Ovary (tissue), 9 donors: ENCODE data around the gene CCS. TPM values are rescaled to one million over a fixed set of nuclear protein-coding genes. Genes with fewer than 3 reads are reported as not detected.

Experiments used
- DNase-seq, 5 donors: peaks; one replicate each; pipeline ENCODE4 v3.0.0-alpha.2; 2019 to 2020
- H3K27ac ChIP-seq, 2 donors: fragments of 200-600 bp; one replicate each; pipeline versions ENCODE4 v1.5.1 to v1.8.0; 2019 to 2022
- H3K27me3 ChIP-seq: fragments of 200-600 bp; one replicate; pipeline ENCODE4 v1.8.0; 2022
- H3K36me3 ChIP-seq: fragments of 200-600 bp; sonication (generic); one replicate; pipeline ENCODE4 v1.5.1; 2019
- H3K4me1 ChIP-seq: one replicate; pipeline ENCODE4 v1.8.1; 2013; ENCODE audit warnings: mild to moderate bottlenecking, moderate library complexity; ENCODE audit not compliant: insufficient read depth
- H3K4me3 ChIP-seq: fragments of 200-600 bp; sonication (generic); one replicate; pipeline ENCODE4 v1.5.1; 2017
- H3K9me3 ChIP-seq, 2 donors: fragments of 200-600 bp in 1 of 2; sonication (generic) in 1 of 2; one replicate each; pipeline versions ENCODE4 v1.5.1 to v1.8.1; 2013 to 2019; ENCODE audit warnings: mild to moderate bottlenecking in 1 of 2, moderate library complexity in 1 of 2
- EP300 ChIP-seq: sonication (generic); formaldehyde crosslinking; IDR thresholded peaks from one replicate; pipeline ENCODE4 v1.6.1; 2017; ENCODE audit warnings: antibody characterized with exemption
- POLR2A ChIP-seq: fragments of 450-650 bp; IDR thresholded peaks from one replicate; pipeline ENCODE4 v1.6.1; 2017; ENCODE audit warnings: antibody characterized with exemption, mild to moderate bottlenecking, moderate library complexity
- WGBS, 3 donors: extraction: QIAGEN DNeasy Blood & Tissue Kit in 1 of 3; methylation state at CpG; one replicate each; pipeline versions ENCODE4 v1.1.5 to v1.1.7; 2013 to 2017; 5-methylcytosine and 5-hydroxymethylcytosine counted together
- intact Hi-C, 4 donors: fragments of 100-400 bp; cut with DNase I; formaldehyde crosslinking; loops; one replicate each; pipeline versions ENCODE4 v1.11.0 to v1.15.1; 2022 to 2023
- polyA plus RNA-seq, 2 donors: library from polyadenylated mRNA; stranded (reverse); fragments of 200-250 nt in 1 of 2; fragments of 350-450 nt in 1 of 2; fragmentation: Illumina TruSeq in 1 of 2; extraction: RNeasy Lipid Tissue Mini Kit (QIAGEN cat#74804) in 1 of 2; gene quantifications; one replicate each; pipeline ENCODE4 v1.2.3, GENCODE V29; 2013 to 2014
- total RNA-seq, 7 donors: library from RNA; depleted of rRNA in 2 of 7; stranded (reverse); fragments of >200 nt in 2 of 7; fragmentation: NEBNext Ultra II Directional in 3 of 7; extraction: Animal tissue kit (Norgen Biotek cat#: 25700) in 3 of 7; gene quantifications; one replicate each; pipeline versions ENCODE4 v1.1.0 to v1.2.4, GENCODE V29; 2016 to 2023
- TF ChIP-seq, protein P1 (sequence below), 3 donors: fragments of 450-650 bp in 2 of 3; fragments of 200-600 bp in 1 of 3; IDR thresholded peaks; one replicate each; pipeline versions ENCODE4 v1.5.1 to v1.8.0; 2016 to 2022; ENCODE audit warnings: antibody characterized with exemption in 3 of 3, mild to moderate bottlenecking in 1 of 3
- donor health status: DM: no; HTN: no; CAD: no; lungs with moderate emphysema.
- donor health status: DM: no; HTN: no; CAD: no.
- donor health status: Bipolar disorder and iron deficiency.
- donor health status: DM: yes; HTN: yes; CAD: no.
- donor health status: DM: no; HTN: no; CAD: no.
- donor health status: DM: yes; HTN: yes; CAD: no.

Gene CCS
- total and polyA plus RNA-seq, 9 donors, result 15.7 to 55.0 (median 49.1) TPM

DNA sequence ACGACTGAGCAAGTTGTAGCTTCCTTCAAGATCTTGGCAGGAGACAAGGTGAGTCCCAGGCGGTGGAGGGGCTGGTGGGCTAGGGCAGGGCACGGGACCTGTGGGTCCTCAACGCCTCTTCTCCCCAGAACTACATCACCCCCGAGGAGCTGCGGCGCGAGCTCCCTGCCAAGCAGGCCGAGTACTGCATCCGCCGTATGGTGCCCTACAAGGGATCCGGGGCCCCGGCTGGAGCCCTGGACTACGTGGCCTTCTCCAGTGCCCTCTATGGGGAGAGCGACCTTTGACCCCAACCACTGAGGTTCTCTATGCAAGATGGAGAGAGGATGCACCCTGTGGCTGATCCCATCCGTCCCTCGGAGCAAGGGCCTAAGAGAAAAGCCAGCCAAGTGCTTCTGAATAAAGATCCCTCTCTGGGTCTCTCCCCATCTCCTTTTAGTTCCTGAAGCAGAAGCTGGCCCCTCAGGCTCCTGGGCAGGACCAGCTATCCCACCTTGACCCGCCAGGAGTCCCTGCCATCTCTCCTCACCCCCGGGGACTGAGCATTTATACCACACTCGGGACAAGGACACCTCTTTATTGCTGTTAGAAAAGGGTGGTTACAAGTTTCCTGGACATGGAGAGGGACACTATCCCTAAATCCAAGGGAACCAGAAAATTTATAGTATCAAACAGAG is 29.9 kb upstream of the CCS start:
- intact Hi-C loops, result no loop called here
- Histone ChIP-seq H3K27me3 (no peaks in the 10 kb centered on the region), H3K4me1 (peaks cover 7% of the 10 kb centered on the region), H3K9me3 (no peaks in the 10 kb centered on the region), H3K4me3 (no peak overlapping the region), H3K27ac (no peak overlapping the region), H3K36me3 (no peaks in the 10 kb centered on the region)
- no peak for DNase-seq
- TF ChIP-seq POLR2A, result no peak
- WGBS, 3 donors, result 81 to 89% (median 87%) methylated on average over 20 of the region's 20 CpGs

DNA sequence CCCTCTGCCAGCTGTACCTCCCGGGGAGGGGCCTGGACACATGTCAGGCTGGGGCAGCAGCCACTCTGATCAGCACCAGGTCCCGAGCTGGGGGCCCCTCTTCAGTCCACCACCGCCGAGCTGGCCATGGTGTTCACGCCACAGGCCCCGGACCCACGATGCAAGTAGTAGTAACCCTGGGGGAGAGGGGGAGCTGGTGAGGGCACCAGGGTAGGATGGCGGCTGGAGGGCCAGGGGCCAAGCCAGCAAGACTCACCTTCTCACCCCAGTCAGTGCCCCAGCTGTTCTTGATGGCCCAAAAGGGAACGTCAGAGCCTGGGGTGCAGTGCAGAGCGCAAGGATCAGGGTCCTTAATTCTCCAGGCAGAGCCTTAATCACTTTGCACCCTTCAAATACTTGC is 29.2 kb upstream of the CCS start:
- WGBS, 3 donors, result 86 to 96% (median 89%) methylated on average over 10 of the region's 10 CpGs
- TF ChIP-seq EP300 (no peak), POLR2A (no peak)
- TF ChIP-seq, protein P1, sequence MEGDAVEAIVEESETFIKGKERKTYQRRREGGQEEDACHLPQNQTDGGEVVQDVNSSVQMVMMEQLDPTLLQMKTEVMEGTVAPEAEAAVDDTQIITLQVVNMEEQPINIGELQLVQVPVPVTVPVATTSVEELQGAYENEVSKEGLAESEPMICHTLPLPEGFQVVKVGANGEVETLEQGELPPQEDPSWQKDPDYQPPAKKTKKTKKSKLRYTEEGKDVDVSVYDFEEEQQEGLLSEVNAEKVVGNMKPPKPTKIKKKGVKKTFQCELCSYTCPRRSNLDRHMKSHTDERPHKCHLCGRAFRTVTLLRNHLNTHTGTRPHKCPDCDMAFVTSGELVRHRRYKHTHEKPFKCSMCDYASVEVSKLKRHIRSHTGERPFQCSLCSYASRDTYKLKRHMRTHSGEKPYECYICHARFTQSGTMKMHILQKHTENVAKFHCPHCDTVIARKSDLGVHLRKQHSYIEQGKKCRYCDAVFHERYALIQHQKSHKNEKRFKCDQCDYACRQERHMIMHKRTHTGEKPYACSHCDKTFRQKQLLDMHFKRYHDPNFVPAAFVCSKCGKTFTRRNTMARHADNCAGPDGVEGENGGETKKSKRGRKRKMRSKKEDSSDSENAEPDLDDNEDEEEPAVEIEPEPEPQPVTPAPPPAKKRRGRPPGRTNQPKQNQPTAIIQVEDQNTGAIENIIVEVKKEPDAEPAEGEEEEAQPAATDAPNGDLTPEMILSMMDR (IDR thresholded peaks at IDR 0.05), result no peak
- no peaks in the 10 kb centered on the region for H3K36me3 ChIP-seq
- no peak overlapping the region for H3K27ac ChIP-seq
- no peaks in the 10 kb centered on the region for H3K9me3 ChIP-seq
- no peak overlapping the region for H3K4me3 ChIP-seq
- intact Hi-C loops, result no loop called here
- H3K4me1 ChIP-seq, result peaks cover 8% of the 10 kb centered on the region
- H3K27me3 ChIP-seq, result no peaks in the 10 kb centered on the region
- DNase-seq, result no peak

DNA sequence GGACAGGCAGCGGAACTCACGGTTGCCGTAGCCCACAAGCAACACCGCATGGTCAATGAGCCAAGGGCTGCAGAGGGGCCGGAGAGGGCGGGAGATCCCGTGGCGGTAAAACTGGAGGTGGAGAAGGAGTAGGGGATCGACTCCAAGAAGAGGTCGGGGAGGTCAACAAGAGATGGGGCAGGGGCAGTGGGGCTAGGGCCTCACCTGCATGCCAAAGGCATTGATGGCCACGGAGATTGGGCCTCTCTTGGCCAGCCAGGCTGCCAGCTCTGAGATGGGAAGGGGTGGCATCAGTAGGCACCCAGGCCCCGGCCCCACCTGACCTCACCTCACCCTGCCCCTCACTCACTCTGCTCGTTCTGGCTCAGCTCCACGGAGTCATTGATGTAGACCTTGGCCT is 28.4 kb upstream of the CCS start:
- WGBS, 3 donors, result 75 to 85% (median 80%) methylated on average over 14 of the region's 14 CpGs

DNA sequence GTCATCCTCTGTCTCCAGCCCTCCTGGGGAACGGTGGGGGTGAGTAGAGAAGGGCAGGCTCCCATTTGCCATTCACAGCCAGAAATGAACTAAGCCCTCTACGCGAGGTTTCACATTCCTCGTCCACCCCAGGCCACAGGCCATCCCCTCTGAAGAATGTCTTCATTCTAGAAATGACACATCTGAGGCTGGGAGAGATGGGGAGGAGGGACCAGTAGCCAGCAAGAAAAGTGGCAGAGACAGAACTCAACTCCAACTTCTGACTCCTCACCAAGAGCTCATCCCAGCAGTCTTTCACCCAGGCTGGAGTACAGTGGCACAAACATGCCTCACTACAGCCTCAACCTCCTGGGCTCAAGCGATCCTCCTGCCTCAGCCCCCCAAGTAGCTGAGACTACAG is 28.0 kb upstream of the CCS start:
- Histone ChIP-seq H3K4me3 (no peak overlapping the region), H3K27me3 (no peaks in the 10 kb centered on the region), H3K9me3 (no peaks in the 10 kb centered on the region), H3K4me1 (peaks cover 7% of the 10 kb centered on the region), H3K27ac (no peak overlapping the region), H3K36me3 (no peaks in the 10 kb centered on the region)
- no peak for DNase-seq
- 84 to 92% (median 87%) methylated on average over 5 of the region's 5 CpGs for WGBS, 3 donors
- intact Hi-C loops, result no loop called here
- TF ChIP-seq, protein P1 (IDR thresholded peaks at IDR 0.05), result no peak
- TF ChIP-seq POLR2A, result no peak
- no peak for TF ChIP-seq EP300

More for the DNA sequence above, 28.4 kb upstream of the CCS start:
- no peak overlapping the region for H3K4me3 ChIP-seq
- H3K4me1 ChIP-seq, result peaks cover 7% of the 10 kb centered on the region
- no peaks in the 10 kb centered on the region for H3K9me3 ChIP-seq
- TF ChIP-seq, protein P1 (IDR thresholded peaks at IDR 0.05), result no peak
- TF ChIP-seq EP300 (no peak), POLR2A (no peak)
- no peak overlapping the region for H3K27ac ChIP-seq
- no peaks in the 10 kb centered on the region for H3K27me3 ChIP-seq
- H3K36me3 ChIP-seq, result no peaks in the 10 kb centered on the region
- DNase-seq, result no peak
- intact Hi-C loops, result no loop called here

DNA sequence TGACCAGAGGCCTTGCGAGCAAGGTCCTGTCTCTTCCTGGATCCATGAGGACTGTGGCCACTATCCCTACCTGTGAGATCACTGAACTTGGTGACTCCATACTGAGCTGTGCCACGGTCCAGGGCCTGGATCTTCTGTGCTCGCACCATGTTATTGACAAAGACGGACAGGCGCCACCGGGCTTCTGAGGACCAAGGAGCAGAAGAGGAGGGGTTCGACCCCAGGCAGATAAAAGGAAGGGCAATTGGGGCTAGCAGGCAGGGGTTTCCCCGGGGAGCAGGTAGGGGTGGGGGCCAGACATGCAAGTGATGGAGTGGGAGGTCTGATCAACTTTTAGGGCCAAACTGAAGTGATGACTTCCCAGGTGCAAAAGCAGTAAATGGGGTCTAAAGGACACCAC is 26.8 kb upstream of the CCS start:
- WGBS, 3 donors, result 92 to 99% (median 93%) methylated on average over 8 of the region's 8 CpGs
- H3K4me1 ChIP-seq, result peaks cover 7% of the 10 kb centered on the region
- no peak for DNase-seq
- no peak overlapping the region for H3K4me3 ChIP-seq
- no peak for TF ChIP-seq EP300
- TF ChIP-seq, protein P1 (IDR thresholded peaks at IDR 0.05), result no peak
- TF ChIP-seq POLR2A, result no peak
- H3K9me3 ChIP-seq, result no peaks in the 10 kb centered on the region
- H3K27ac ChIP-seq, result no peak overlapping the region
- no peaks in the 10 kb centered on the region for H3K27me3 ChIP-seq
- intact Hi-C loops, result no loop called here
- no peaks in the 10 kb centered on the region for H3K36me3 ChIP-seq
